NCI-H345 treated with DMSO at 0.1 percent for 48 hours (cell line): ENCODE measurements around the gene GFOD2.

Experiments used
- DNase-seq: peaks from one replicate; lab custom pipeline; 2025; ENCODE audit not compliant: unreplicated experiment; lab: John Stamatoyannopoulos, UW

GFOD2 gene

GRCh38 chr16:67647681-67648080, 71.4 kb downstream of the GFOD2 start:
- no peak for DNase-seq

GRCh38 chr16:67647111-67647651, 71.9 kb downstream of the GFOD2 start:
- no peak for DNase-seq

- DNase-seq: no peak
Measured at GRCh38 chr16:67645397-67646121, 73.6 kb downstream of the GFOD2 start.

- DNase-seq: no peak
Measured at GRCh38 chr16:67644038-67644437, 75.1 kb downstream of the GFOD2 start.

- DNase-seq: no peak
Measured at GRCh38 chr16:67641779-67642708, 77.1 kb downstream of the GFOD2 start.

GRCh38 chr16:67637625-67638024, 81.5 kb downstream of the GFOD2 start:
- DNase-seq: no peak

- no peak for DNase-seq
Measured at GRCh38 chr16:67636713-67637112, 82.4 kb downstream of the GFOD2 start.

GRCh38 chr16:67632415-67633172, 86.5 kb downstream of the GFOD2 start:
- no peak for DNase-seq

- DNase-seq: no peak
Measured at GRCh38 chr16:67628216-67628615, 90.9 kb downstream of the GFOD2 start.
